ENCODE measurements around the gene KATNIP. TPM values are rescaled to one million over a fixed set of nuclear protein-coding genes. Genes with fewer than 3 reads are reported as not detected.
A peak's percentile ranks its signal among the peaks of the same experiment; 100 is the strongest.

KATNIP gene
- total and polyA plus RNA-seq, 2 of the 13 experiments (the other 11 are each of a cell fraction or from before 2014, with no cell fraction given), result 9.7 to 12.0 TPM

DNA sequence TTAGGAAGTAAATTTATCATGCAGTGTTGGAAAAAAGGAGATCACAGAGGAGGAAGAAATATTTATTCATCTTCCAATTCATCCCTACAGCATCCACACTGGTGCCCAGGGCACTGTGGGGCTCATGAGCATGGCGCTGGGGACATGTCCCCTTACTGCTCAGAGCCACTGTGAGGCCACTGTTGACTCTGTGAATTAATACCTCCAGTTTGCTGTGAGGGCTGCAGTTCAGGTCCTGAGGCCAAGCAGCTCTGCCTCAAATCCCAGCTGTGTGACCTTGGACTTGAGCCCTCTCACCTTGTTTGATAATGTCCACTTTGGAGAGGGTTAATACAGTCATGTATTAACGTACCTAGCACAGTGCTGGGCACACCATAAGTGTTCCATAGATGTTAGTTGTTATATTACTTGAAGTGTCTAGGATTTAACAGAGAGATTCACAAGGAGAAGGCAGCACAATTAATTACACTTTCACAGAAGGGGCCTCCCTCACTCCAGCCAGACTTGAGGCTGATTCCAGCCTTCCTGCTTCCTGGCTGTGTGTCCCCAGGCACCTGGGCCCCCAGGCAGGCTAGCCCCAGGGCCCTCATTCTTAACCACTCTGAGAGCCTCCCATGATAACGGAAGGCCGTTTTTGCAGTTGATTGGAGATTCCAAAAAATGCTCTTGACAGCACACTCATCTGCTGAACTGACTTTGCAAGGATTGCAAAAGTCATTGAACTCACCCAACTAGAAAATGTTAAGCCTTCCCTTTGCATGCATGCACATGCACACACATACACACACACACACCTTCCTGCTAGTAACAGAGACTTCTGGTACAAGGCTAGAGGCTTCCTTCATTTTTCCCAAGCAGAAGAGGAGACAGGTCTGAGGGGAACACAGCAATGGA is 29.4 kb downstream of the KATNIP start (continued):
- TF ChIP-seq, protein P1, sequence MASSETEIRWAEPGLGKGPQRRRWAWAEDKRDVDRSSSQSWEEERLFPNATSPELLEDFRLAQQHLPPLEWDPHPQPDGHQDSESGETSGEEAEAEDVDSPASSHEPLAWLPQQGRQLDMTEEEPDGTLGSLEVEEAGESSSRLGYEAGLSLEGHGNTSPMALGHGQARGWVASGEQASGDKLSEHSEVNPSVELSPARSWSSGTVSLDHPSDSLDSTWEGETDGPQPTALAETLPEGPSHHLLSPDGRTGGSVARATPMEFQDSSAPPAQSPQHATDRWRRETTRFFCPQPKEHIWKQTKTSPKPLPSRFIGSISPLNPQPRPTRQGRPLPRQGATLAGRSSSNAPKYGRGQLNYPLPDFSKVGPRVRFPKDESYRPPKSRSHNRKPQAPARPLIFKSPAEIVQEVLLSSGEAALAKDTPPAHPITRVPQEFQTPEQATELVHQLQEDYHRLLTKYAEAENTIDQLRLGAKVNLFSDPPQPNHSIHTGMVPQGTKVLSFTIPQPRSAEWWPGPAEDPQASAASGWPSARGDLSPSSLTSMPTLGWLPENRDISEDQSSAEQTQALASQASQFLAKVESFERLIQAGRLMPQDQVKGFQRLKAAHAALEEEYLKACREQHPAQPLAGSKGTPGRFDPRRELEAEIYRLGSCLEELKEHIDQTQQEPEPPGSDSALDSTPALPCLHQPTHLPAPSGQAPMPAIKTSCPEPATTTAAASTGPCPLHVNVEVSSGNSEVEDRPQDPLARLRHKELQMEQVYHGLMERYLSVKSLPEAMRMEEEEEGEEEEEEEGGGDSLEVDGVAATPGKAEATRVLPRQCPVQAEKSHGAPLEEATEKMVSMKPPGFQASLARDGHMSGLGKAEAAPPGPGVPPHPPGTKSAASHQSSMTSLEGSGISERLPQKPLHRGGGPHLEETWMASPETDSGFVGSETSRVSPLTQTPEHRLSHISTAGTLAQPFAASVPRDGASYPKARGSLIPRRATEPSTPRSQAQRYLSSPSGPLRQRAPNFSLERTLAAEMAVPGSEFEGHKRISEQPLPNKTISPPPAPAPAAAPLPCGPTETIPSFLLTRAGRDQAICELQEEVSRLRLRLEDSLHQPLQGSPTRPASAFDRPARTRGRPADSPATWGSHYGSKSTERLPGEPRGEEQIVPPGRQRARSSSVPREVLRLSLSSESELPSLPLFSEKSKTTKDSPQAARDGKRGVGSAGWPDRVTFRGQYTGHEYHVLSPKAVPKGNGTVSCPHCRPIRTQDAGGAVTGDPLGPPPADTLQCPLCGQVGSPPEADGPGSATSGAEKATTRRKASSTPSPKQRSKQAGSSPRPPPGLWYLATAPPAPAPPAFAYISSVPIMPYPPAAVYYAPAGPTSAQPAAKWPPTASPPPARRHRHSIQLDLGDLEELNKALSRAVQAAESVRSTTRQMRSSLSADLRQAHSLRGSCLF (CRISPR knock-in tag; IDR thresholded peaks at IDR 0.05; ENCODE audit: borderline replicate concordance), result no peak
- no peak for TF ChIP-seq AHR (CRISPR knock-in tag; IDR thresholded peaks at IDR 0.05)
- TF ChIP-seq, protein P2, sequence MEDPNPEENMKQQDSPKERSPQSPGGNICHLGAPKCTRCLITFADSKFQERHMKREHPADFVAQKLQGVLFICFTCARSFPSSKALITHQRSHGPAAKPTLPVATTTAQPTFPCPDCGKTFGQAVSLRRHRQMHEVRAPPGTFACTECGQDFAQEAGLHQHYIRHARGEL (CRISPR knock-in tag; IDR thresholded peaks at IDR 0.05), result no peak
- TF ChIP-seq FOSL1 (CRISPR knock-in tag; IDR thresholded peaks at IDR 0.05; ENCODE audit: borderline replicate concordance), result no peak
- TF ChIP-seq, protein P3, sequence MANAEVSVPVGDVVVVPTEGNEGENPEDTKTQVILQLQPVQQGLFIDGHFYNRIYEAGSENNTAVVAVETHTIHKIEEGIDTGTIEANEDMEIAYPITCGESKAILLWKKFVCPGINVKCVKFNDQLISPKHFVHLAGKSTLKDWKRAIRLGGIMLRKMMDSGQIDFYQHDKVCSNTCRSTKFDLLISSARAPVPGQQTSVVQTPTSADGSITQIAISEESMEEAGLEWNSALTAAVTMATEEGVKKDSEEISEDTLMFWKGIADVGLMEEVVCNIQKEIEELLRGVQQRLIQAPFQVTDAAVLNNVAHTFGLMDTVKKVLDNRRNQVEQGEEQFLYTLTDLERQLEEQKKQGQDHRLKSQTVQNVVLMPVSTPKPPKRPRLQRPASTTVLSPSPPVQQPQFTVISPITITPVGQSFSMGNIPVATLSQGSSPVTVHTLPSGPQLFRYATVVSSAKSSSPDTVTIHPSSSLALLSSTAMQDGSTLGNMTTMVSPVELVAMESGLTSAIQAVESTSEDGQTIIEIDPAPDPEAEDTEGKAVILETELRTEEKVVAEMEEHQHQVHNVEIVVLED (CRISPR knock-in tag; IDR thresholded peaks at IDR 0.05; ENCODE audit: borderline replicate concordance), result no peak; the same call in 1 of the 2 replicates
- TF ChIP-seq CBX1 (IDR thresholded peaks at IDR 0.05; ENCODE audit: low read depth), result no peak
- no peak for TF ChIP-seq BHLHE40 (IDR thresholded peaks at IDR 0.05; ENCODE audit: low read length)
- TF ChIP-seq JDP2 (CRISPR knock-in tag; IDR thresholded peaks at IDR 0.05; ENCODE audit: borderline replicate concordance), result no peak
- no peak for TF ChIP-seq ZNF841 (CRISPR knock-in tag; IDR thresholded peaks at IDR 0.05; ENCODE audit: borderline replicate concordance)
- TF ChIP-seq SCMH1 (CRISPR knock-in tag; IDR thresholded peaks at IDR 0.05; ENCODE audit: borderline replicate concordance), result no peak
- no peak for TF ChIP-seq ZFP82 (CRISPR knock-in tag; IDR thresholded peaks at IDR 0.05; ENCODE audit: borderline replicate concordance)
- TF ChIP-seq RAD21 (CRISPR knock-in tag; IDR thresholded peaks at IDR 0.05), result no peak
- TF ChIP-seq ZBTB42 (CRISPR knock-in tag; IDR thresholded peaks at IDR 0.05), result no peak
- 0 out of 2 replicates have a peak, but pooled peaks have one; percentile 55 for TF ChIP-seq RCOR2 (CRISPR knock-in tag; IDR thresholded peaks at IDR 0.05)

Measured in HepG2 (cell line).